Spleen (tissue), 11 donors: ENCODE data around the gene RARA. TPM values are rescaled to one million over a fixed set of nuclear protein-coding genes. Genes with fewer than 3 reads are reported as not detected.

Experiments used
- DNase-seq: peaks from one replicate; pipeline ENCODE4 v3.0.0-alpha.2; 2020
- H3K27ac ChIP-seq, 8 donors: fragments of 200-600 bp; sonication (generic) in 7 of 8; 1 replicate in 4 of 8; 2 replicates in 4 of 8; pipeline versions ENCODE4 v1.5.0 to v1.8.0; 2016 to 2021; ENCODE audit warnings: inconsistent platforms in 4 of 8, mild to moderate bottlenecking in 4 of 8, moderate library complexity in 1 of 8
- H3K27me3 ChIP-seq, 7 donors: fragments of 200-600 bp; sonication (generic) in 6 of 7; replicated peaks in 1 of 7; 1 replicate in 4 of 7; 2 replicates in 3 of 7; pipeline versions ENCODE4 v1.5.0 to v1.8.0; 2016 to 2021; ENCODE audit warnings: inconsistent platforms in 3 of 7, mild to moderate bottlenecking in 1 of 7
- H3K36me3 ChIP-seq, 6 donors: fragments of 200-600 bp; sonication (generic) in 5 of 6; 1 replicate in 4 of 6; 2 replicates in 2 of 6; pipeline versions ENCODE4 v1.5.0 to v1.8.0; 2016 to 2021; ENCODE audit warnings: inconsistent platforms in 2 of 6
- H3K4me1 ChIP-seq, 6 donors: fragments of 200-600 bp; sonication (generic) in 5 of 6; 1 replicate in 3 of 6; 2 replicates in 3 of 6; pipeline versions ENCODE4 v1.5.0 to v1.8.0; 2016 to 2021; ENCODE audit warnings: inconsistent platforms in 3 of 6
- H3K4me3 ChIP-seq, 8 donors: fragments of 200-600 bp; sonication (generic) in 7 of 8; 1 replicate in 4 of 8; 2 replicates in 4 of 8; pipeline versions ENCODE4 v1.5.0 to v1.8.0; 2016 to 2021; ENCODE audit warnings: inconsistent platforms in 4 of 8, mild to moderate bottlenecking in 4 of 8, moderate library complexity in 2 of 8
- H3K9me3 ChIP-seq, 8 donors: fragments of 200-600 bp; sonication (generic) in 7 of 8; 1 replicate in 4 of 8; 2 replicates in 4 of 8; pipeline versions ENCODE4 v1.5.0 to v1.8.0; 2016 to 2021; ENCODE audit warnings: inconsistent platforms in 4 of 8
- POLR2A ChIP-seq, 3 donors: fragments of 450-650 bp; IDR thresholded peaks; one replicate each; pipeline ENCODE4 v1.5.1; 2017; ENCODE audit warnings: antibody characterized with exemption in 3 of 3, mild to moderate bottlenecking in 1 of 3
- POLR2AphosphoS5 ChIP-seq, 3 donors: sonication (generic); formaldehyde crosslinking; IDR thresholded peaks; one replicate each; pipeline ENCODE4 v1.5.1; 2017; ENCODE audit warnings: antibody characterized with exemption in 3 of 3
- WGBS, 5 donors: extraction: QIAGEN DNeasy Blood & Tissue Kit in 3 of 5; methylation state at CpG; one replicate each; pipeline versions ENCODE4 v1.1.5 to v1.1.7; 2013 to 2018; 5-methylcytosine and 5-hydroxymethylcytosine counted together
- intact Hi-C: fragments of 100-400 bp; cut with DNase I; formaldehyde crosslinking; loops from one replicate; pipeline ENCODE4 v1.15.0; 2023; ENCODE audit warnings: low total_unique reads
- polyA plus RNA-seq, 3 donors: library from polyadenylated mRNA; stranded (reverse); fragments of 200-250 nt; gene quantifications; one replicate each; pipeline ENCODE4 v1.2.1, GENCODE V29; 2013
- total RNA-seq, 7 donors: library from RNA; depleted of rRNA in 3 of 7; stranded (reverse); fragments of >200 nt in 3 of 7; fragmentation: NEBNext Ultra II Directional in 4 of 7; extraction: Animal tissue kit (Norgen Biotek cat#: 25700) in 4 of 7; gene quantifications; one replicate each; pipeline versions ENCODE4 v1.1.0 to v1.2.1, GENCODE V29; 2016 to 2021
- TF ChIP-seq, protein P1 (sequence below), 11 experiments: fragments of 200-600 bp in 7 of 11; fragments of 450-650 bp in 4 of 11; sonication (generic) in 4 of 11; IDR thresholded peaks in 8 of 11; conservative IDR thresholded peaks in 3 of 11; 1 replicate in 7 of 11; 2 replicates in 4 of 11; pipeline versions ENCODE4 v1.4.0 to v1.8.0; 2016 to 2021; ENCODE audit warnings: antibody characterized with exemption in 11 of 11, inconsistent platforms in 4 of 11, mild to moderate bottlenecking in 1 of 11
- donor health status: healthy with polysubstance abuse.
- donor health status: DM: no; HTN: no; CAD: no; lungs with moderate emphysema.
- donor health status: DM: no; HTN: no; CAD: no.
- donor health status: Bipolar disorder and iron deficiency.
- donor health status: healthy.
- donor health status: DM: no; HTN: no; CAD: no.
- donor health status: DM: yes; HTN: yes; CAD: no.

The RARA gene
- total and polyA plus RNA-seq, 10 donors, result 13.3 to 95.1 (median 58.9) TPM

- Histone ChIP-seq H3K36me3 (peaks cover 0 to 34% (median 0%) of the 10 kb centered on the region in 6 donors), H3K27ac (peak overlapping the region; percentile 27 to 97 (median 94)), H3K27me3 (no peaks in the 10 kb centered on the region), H3K4me3 (peak overlapping the region in 2 of 8 donors; percentile 66 to 78), H3K4me1 (peaks cover 58 to 100% (median 91%) of the 10 kb centered on the region in 6 donors), H3K9me3 (no peaks in the 10 kb centered on the region)
- no peak for DNase-seq
- intact Hi-C loops, result no loop called here
- 35 to 44% (median 42%) methylated on average over 13 of the region's 13 CpGs for WGBS, 5 donors
- TF ChIP-seq POLR2AphosphoS5 (IDR thresholded peaks at IDR 0.05) (peak in 2 of 3 donors; percentile 56 to 78), POLR2A (IDR thresholded peaks at IDR 0.05) (no peak)
Measured at GRCh38 chr17:40338941-40339649, 30.1 kb downstream of the RARA start.

GRCh38 chr17:40340327-40340726 lies 31.3 kb downstream of the RARA start:
- no peaks in the 10 kb centered on the region for H3K9me3 ChIP-seq
- TF ChIP-seq POLR2AphosphoS5 (IDR thresholded peaks at IDR 0.05) (no peak), POLR2A (IDR thresholded peaks at IDR 0.05) (no peak)
- TF ChIP-seq, protein P1, sequence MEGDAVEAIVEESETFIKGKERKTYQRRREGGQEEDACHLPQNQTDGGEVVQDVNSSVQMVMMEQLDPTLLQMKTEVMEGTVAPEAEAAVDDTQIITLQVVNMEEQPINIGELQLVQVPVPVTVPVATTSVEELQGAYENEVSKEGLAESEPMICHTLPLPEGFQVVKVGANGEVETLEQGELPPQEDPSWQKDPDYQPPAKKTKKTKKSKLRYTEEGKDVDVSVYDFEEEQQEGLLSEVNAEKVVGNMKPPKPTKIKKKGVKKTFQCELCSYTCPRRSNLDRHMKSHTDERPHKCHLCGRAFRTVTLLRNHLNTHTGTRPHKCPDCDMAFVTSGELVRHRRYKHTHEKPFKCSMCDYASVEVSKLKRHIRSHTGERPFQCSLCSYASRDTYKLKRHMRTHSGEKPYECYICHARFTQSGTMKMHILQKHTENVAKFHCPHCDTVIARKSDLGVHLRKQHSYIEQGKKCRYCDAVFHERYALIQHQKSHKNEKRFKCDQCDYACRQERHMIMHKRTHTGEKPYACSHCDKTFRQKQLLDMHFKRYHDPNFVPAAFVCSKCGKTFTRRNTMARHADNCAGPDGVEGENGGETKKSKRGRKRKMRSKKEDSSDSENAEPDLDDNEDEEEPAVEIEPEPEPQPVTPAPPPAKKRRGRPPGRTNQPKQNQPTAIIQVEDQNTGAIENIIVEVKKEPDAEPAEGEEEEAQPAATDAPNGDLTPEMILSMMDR (IDR thresholded peaks at IDR 0.05 in 8 of 11, conservative IDR thresholded peaks at IDR 0.05 in 3 of 11), result no peak
- H3K27ac ChIP-seq, result peak overlapping the region; percentile 78 to 97 (median 94)
- H3K4me1 ChIP-seq, result peaks cover 55 to 100% (median 91%) of the 10 kb centered on the region in 6 donors
- no peak for DNase-seq
- 94 to 100% (median 100%) methylated on average over 1 of the region's 1 CpG for WGBS, 5 donors
- no peaks in the 10 kb centered on the region for H3K27me3 ChIP-seq
- intact Hi-C loops, result no loop called here
- H3K4me3 ChIP-seq, result peak overlapping the region in 5 of 8 donors; percentile 66 to 81 (median 78)
- peaks cover 0 to 34% (median 0%) of the 10 kb centered on the region in 6 donors for H3K36me3 ChIP-seq

GRCh38 chr17:40340880-40341807 lies 32.2 kb downstream of the RARA start:
- peak; percentile 91 to 98 (median 96) for TF ChIP-seq POLR2AphosphoS5 (IDR thresholded peaks at IDR 0.05)
- peak; percentile 8 to 36 (median 30) for TF ChIP-seq POLR2A (IDR thresholded peaks at IDR 0.05)
- TF ChIP-seq, protein P1 (IDR thresholded peaks at IDR 0.05 in 8 of 11, conservative IDR thresholded peaks at IDR 0.05 in 3 of 11), result peak in 9 of 11 experiments; percentile 19 to 77 (median 62)
- H3K4me1 ChIP-seq, result peaks cover 53 to 100% (median 91%) of the 10 kb centered on the region in 6 donors
- H3K4me3 ChIP-seq, result peak overlapping the region; percentile 58 to 81 (median 68)
- peak overlapping the region; percentile 78 to 97 (median 94) for H3K27ac ChIP-seq
- DNase-seq, result peak; percentile 99
- H3K27me3 ChIP-seq, result no peaks in the 10 kb centered on the region
- intact Hi-C loops, result no loop called here
- peaks cover 0 to 34% (median 0%) of the 10 kb centered on the region in 6 donors for H3K36me3 ChIP-seq
- WGBS, 5 donors, result 0 to 5% (median 1%) methylated on average over 13 to 55 of the region's 55 CpGs
- no peaks in the 10 kb centered on the region for H3K9me3 ChIP-seq

DNA sequence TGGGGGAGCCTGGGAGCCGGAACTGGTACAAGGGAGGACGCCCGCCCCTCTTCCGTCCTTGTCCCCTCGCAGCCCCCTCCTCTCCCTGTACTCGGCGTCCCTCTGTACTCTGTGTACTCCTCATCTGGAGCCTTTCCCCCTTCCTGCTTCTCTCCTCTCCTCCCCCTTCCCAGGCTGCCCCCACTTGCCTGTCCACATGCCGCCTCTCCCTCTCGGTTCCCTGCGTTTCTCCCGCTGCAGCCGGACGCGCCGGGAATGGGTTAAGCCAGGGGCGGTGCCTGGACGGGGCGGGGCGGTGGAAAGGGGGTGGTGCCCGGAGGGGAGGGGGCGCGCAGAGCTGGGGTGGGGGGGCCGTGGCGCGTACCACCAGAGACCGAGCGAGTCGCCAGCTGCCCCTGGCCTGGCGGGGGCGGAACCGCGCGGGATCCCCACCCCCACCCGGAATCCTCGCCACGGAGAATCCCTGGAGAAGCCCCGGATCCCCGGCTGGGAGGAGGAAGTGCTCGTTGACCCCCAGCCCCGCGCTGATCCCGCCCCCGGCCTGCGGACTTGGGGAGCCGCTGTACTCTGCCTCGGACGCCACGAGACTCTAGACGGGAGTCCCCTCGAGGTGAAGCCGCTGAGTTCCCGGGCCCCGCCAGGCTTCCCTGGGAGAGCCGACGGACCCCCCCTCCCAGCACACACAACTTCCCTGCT lies 33.0 kb downstream of the RARA start:
- DNase-seq, result peak; percentile 93
- Histone ChIP-seq H3K27me3 (no peaks in the 10 kb centered on the region), H3K36me3 (peaks cover 0 to 27% (median 0%) of the 10 kb centered on the region in 6 donors), H3K4me1 (peaks cover 60 to 100% (median 91%) of the 10 kb centered on the region in 6 donors), H3K4me3 (peak overlapping the region; percentile 58 to 81 (median 68)), H3K9me3 (no peaks in the 10 kb centered on the region), H3K27ac (peak overlapping the region; percentile 78 to 97 (median 94))
- 1 to 4% (median 2%) methylated on average over 32 to 55 of the region's 55 CpGs for WGBS, 5 donors
- TF ChIP-seq POLR2AphosphoS5 (IDR thresholded peaks at IDR 0.05), result peak; percentile 75 to 78 (median 76)
- TF ChIP-seq POLR2A (IDR thresholded peaks at IDR 0.05), result no peak
- intact Hi-C loops, result no loop called here
